Brain pericyte (primary cell): Measurements from ENCODE around the gene RAB11FIP5.
"Not testable (repeated sequence)": the region's sequence is repeated elsewhere in the genome, so short reads cannot be mapped to it uniquely, and the experiment has no call there.

Experiments used
- DNase-seq: peaks from one replicate; pipeline ENCODE4 v3.0.0-alpha.2; 2012; ENCODE audit warnings: low read depth, low spot score

Gene RAB11FIP5

GRCh38 chr2:73069855-73070642 lies 42.7 kb downstream of the RAB11FIP5 start:
- DNase-seq: no peak

- DNase-seq: no peak
Measured at GRCh38 chr2:73069041-73069854, 43.5 kb downstream of the RAB11FIP5 start.

- no peak for DNase-seq
Measured at GRCh38 chr2:73068147-73068546, 44.6 kb downstream of the RAB11FIP5 start.

GRCh38 chr2:73067043-73067442 lies 45.7 kb downstream of the RAB11FIP5 start:
- no peak for DNase-seq

- DNase-seq: not testable (repeated sequence)
Measured at GRCh38 chr2:73065070-73065469, 47.7 kb downstream of the RAB11FIP5 start.

- DNase-seq: peak; percentile 73
Measured at GRCh38 chr2:73063909-73064875, 48.6 kb downstream of the RAB11FIP5 start.

- DNase-seq: no peak
Measured at GRCh38 chr2:73063472-73063871, 49.3 kb downstream of the RAB11FIP5 start.

- no peak for DNase-seq
Measured at GRCh38 chr2:73059106-73059505, 53.6 kb downstream of the RAB11FIP5 start.

GRCh38 chr2:73054980-73055379 lies 57.8 kb downstream of the RAB11FIP5 start:
- no peak for DNase-seq

- no peak for DNase-seq
Measured at GRCh38 chr2:73053316-73054114, 59.2 kb downstream of the RAB11FIP5 start.

GRCh38 chr2:73050121-73050545 lies 62.6 kb downstream of the RAB11FIP5 start:
- no peak for DNase-seq

GRCh38 chr2:73043929-73044832 lies 68.6 kb downstream of the RAB11FIP5 start:
- DNase-seq: no peak

GRCh38 chr2:73043276-73043675 lies 69.5 kb downstream of the RAB11FIP5 start:
- DNase-seq: no peak

GRCh38 chr2:73037947-73038585 lies 74.7 kb downstream of the RAB11FIP5 start:
- DNase-seq: no peak

- no peak for DNase-seq
Measured at GRCh38 chr2:73036766-73037165, 76.0 kb downstream of the RAB11FIP5 start.

GRCh38 chr2:73035899-73036711 lies 76.6 kb downstream of the RAB11FIP5 start:
- no peak for DNase-seq

GRCh38 chr2:73034661-73035375 lies 77.9 kb downstream of the RAB11FIP5 start:
- DNase-seq: no peak
